Mammary epithelial cell (primary cell): ENCODE data around the gene FKBP9.
"Not testable (repeated sequence)": the region's sequence is repeated elsewhere in the genome, so short reads cannot be mapped to it uniquely, and the experiment has no call there.

Experiments
- EZH2 ChIP-seq: IDR thresholded peaks from 2 replicates; pipeline ENCODE4 v1.6.1; 2012; ENCODE audit warnings: low read length, inconsistent platforms, borderline replicate concordance
- TF ChIP-seq, protein P1 (sequence below), 2 donors: IDR thresholded peaks in 1 of 2; conservative IDR thresholded peaks in 1 of 2; 2 replicates each; pipeline ENCODE4 v1.5.1; 2011 to 2012; ENCODE audit warnings: inconsistent platforms in 2 of 2, low read length in 2 of 2, mild to moderate bottlenecking in 2 of 2, control low read depth in 1 of 2, low read depth in 1 of 2; ENCODE audit not compliant: insufficient read depth in 1 of 2; ENCODE audit errors: extremely low read depth in 1 of 2

DNA sequence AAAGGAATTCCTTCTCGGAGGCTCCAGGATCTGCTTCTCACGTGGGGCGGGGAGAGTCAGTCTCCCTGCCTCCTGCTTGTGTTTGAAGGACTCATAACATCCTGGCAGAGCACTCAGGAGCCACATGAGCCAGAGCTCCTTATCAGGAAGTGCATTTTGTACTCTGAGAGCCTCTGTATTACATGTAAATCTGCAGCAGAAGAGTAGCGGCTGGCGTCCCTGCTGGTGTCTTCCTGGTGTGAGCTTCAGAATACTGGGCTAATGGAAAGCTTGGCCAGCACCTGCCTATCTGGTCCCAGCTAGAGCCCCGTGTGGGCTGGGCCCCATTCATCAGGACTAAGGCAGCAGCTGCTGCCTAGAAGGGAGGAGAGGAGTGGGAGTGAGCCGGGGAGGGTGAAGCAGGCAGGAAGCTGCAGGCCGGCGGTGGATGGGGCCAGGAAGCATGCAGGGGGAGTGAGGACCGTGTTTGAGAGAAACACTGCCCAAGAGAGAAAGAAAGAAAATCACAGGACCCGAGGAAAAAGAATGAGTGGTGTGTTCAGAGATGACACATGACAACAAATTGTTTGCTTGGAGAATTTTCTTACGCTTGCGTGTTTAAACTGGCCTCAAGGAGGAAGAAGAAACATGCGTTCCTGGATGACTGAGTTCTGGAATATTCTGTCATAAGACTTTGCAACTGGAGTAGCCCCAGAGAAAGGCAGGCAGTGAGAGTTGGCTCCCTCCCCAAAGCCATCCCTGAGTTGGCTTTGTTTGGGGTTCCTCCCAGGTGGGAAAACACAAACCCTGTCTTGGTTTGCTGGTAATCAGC, 41.3 kb downstream of the FKBP9 start:
- TF ChIP-seq, protein P1, sequence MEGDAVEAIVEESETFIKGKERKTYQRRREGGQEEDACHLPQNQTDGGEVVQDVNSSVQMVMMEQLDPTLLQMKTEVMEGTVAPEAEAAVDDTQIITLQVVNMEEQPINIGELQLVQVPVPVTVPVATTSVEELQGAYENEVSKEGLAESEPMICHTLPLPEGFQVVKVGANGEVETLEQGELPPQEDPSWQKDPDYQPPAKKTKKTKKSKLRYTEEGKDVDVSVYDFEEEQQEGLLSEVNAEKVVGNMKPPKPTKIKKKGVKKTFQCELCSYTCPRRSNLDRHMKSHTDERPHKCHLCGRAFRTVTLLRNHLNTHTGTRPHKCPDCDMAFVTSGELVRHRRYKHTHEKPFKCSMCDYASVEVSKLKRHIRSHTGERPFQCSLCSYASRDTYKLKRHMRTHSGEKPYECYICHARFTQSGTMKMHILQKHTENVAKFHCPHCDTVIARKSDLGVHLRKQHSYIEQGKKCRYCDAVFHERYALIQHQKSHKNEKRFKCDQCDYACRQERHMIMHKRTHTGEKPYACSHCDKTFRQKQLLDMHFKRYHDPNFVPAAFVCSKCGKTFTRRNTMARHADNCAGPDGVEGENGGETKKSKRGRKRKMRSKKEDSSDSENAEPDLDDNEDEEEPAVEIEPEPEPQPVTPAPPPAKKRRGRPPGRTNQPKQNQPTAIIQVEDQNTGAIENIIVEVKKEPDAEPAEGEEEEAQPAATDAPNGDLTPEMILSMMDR (conservative IDR thresholded peaks at IDR 0.05 in 1 of 2, IDR thresholded peaks at IDR 0.05 in 1 of 2; ENCODE audit: extremely low read depth in 1 of 2, insufficient read depth in 1 of 2, low read depth in 1 of 2, low read length in 2 of 2) = not testable (repeated sequence)
- not testable (repeated sequence) for TF ChIP-seq EZH2
